CD4-positive, alpha-beta T cell treated with Interleukin-6 at 100 ng/mL for 8 hours (primary cell): ENCODE results near the gene ARHGAP6.

ENCODE experiments used
- DNase-seq: peaks from one replicate; pipeline ENCODE4 v3.0.0-alpha.2; 2020; ENCODE audit warnings: mixed read lengths, low spot score

Gene ARHGAP6

DNA sequence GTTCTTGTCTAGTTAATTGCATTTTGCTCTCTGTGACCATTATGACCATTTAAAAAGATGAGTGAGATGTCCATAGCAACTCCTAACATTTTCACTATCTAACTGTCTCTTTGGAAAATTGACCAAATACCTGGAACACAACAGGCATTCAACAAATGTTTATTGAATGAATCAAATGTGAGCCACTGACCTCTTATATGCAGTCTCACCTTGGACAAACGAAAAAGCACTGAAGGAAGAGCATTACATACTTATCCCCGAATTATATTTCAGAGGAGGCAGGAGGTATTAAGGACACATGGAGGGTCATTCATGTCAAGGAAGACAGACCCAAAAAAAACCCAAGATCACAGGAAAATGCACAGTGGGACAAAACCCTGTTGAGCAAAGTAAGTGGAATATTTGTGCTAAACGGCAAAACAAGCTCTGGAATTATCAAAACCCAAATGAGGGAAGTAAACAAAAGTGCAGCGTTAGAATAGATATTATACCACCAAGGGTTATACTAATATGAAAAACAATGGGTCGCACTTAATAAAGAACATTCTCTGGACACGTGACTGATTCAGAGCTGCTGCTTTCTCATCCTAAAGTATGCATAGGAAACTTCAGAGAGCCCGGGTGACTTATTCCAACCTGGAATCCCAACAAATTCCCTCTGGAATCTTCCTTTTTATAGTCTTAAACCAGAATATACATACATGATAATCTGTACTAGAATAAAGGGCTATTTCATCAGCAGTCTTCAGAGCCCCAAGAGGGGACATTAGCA lies 240.6 kb downstream of the ARHGAP6 start:
- no peak for DNase-seq

DNA sequence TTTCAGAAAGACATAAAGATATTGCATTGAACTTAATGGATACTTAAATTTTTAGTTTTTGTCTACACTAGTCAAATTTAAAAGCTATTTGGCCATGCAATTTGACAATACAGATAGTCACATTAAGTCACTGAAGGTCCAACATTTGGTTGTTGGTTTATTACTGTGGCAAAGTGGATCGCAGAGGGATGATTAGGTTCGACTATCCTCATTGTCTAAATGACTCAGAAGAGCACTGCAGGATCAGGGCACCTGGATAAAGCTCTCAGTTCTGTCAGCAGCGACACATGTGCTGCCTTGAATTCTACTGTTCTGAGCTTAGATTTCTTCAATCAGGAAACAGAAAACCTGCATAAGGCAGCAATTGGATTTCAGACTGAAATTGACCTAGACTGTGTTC lies 241.8 kb downstream of the ARHGAP6 start:
- no peak for DNase-seq

DNA sequence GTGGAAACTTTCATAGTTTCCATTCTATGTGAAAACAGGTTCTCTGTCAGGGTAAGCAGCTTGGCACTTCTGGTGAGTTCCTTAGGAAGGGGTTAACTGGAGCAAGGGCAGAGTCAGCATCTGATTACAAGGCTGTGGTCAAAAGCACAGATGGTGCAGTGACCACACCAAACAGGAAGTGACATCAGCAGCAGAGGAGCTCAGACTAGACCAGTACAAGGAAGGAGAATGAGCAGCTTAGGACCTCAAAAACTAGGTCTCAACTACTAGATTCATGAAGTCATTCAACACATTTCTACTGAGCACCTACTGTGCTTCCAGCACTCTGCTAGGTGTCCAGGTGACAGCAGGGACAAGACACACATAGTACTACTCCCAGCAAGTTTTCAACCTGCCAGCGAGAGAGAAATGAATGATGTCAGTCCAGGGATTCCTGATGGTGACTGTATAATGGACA lies 242.3 kb downstream of the ARHGAP6 start:
- no peak for DNase-seq

DNA sequence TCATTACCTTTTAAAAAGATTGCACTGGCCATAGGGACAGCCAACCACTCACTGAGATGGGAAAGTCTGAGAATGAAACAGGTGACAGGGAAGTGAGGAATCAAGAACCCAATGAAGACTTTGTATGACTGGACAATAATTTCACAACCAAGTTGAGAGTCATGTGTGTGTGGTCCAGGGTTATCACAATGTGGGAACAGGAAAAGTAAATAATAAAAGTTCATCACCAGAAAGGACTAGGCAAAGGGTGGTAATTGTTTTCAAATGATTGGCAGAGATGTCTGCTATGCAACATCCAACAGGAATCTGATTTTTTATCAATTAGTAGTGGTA lies 243.2 kb downstream of the ARHGAP6 start:
- no peak for DNase-seq

DNA sequence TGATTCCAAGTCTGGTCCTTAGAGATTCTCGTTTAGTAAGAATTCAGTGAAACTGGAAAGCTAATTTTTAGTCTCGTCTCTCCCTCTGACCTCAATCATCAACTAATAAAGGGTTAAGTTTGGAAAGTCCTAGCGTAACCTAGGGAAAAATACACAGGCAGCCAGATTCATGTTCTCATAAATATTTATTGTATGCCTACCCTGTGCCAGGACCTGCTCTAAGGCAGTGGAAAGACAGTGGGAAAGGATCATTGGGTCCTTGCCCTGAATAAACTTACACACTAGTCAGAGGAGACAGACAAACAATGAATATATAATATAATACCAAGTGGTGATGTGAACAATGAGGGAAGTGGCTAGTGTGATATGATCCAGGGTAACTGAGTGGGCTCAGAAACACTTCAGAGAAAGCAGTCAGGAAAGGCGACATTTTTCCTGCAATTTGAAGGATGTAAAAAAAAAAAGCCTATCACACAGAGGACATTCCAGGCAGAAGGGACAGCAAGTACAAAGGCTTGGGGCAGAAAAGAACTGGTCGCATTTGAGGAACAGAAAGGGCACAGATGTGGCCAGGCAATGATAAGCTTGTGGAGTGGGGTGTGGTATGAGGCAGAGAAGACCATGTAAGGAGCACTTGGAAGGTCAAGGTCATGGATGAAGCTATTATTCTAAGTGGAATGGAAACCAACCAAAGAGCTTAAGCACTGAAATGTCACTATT lies 243.8 kb downstream of the ARHGAP6 start:
- DNase-seq: no peak

DNA sequence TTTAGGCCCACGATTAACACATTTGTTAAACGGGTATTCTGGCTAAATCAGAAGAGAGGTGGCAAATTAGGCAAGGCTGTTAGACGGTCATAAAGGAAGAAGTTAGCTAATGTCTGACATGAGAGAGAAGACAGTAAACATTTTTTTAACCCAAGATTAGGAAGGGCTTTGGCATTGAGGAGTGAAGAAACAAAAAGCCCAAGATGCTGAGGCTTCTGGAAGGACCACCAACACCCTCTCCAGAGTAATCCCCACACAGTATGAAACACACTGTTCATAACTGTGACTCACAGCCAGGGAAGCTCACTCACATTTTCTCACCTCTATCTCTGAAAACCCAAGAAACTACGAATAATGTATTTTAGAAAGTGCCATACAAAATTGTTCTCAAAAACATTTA lies 244.9 kb downstream of the ARHGAP6 start:
- DNase-seq: no peak

DNA sequence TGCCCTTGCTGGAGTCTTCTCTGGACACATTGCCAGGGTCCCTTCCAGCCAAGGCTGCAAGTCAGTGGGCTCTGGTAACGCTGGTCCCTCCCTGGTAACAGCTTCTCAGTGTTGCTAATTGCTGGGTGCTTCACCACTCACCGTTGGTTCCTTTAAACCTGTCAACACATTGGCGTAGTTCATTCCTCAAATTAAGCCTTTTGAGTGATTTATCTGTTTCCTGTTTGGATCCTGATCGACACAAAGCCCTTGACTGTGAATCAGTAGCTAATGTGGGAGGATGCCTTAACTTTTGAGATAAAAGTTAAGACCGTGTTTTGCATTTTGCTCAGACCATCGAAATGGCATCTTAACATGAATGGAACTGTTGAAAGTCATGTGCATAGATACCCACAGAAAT lies 246.6 kb downstream of the ARHGAP6 start:
- no peak for DNase-seq

DNA sequence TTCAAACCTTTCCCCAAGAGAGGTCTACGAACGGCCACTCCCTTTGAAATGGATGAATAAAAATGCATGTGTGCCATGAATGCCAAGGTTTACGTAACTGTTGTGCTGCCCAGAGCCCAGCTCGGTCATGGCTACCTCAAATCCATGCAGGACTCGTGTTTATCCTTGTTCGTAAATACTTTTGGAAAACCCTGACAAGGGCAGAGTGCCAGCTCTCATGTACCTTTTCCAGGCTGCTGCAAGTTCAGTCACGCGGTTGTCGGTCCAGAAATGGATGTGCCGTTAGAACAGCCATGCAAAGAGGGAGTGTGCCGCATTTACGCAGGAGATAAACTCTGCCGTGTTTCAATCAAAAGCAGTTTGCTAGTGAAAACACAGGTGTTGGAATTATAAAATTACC lies 249.1 kb downstream of the ARHGAP6 start:
- no peak for DNase-seq

DNA sequence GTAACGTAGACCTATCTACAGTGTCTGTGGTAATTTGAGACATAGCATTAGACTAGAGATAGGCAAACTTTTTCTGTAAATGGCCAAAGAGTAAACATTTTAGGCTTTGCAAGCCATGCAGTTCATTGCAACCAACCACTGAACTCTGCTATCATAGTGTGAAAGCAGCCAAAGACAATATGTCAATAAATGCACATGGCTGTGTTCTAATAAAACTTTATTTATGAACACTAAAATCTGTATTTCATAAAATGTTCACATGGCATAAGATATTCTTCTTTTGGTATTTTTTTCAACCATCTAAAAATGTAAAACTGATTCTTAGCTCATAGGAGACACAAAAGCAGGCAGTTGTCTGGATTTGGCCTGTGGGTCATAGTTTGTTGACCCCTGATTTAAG lies 251.6 kb downstream of the ARHGAP6 start:
- no peak for DNase-seq

DNA sequence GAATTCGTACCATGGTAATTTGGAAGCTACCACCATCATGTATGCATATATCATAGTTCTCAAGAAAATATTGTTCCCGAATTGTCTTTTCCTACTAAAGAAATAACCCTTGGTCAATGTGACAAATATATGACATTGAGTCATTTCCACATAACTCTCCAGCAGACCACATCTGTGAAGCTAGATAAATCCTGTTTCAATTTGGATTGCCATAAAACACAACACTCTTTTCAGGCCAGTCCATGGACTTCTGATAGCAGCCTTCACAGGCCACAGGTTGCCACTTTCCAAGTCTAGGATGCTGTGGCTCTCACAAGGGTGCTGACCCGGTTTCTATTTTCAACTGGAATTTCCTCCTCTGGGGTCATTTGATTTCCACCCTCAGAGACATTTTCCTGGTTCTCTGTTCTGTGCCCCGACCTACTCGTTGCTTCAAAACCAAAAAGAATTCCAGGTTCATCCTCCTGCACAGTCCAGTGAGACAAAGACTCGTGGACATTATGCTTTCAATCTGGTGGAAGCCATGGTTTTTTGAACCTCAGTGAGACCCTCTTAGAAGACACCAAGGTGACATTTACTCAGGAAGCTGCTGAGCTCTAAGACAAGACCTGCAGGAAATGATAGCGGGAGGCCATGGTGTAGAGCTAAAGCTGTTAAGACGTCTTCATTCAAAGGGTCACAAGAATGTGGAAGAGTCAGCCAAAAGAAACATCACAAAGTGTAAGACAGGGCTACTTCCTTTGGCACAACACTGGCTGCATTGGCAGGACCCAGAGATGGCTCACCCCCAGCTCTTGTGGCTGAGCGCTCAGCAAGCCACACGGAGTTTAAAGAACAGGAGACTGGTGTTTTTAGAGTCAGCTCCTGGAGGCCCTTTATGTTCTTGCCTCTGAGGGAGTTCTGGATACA lies 252.8 kb downstream of the ARHGAP6 start:
- no peak for DNase-seq

DNA sequence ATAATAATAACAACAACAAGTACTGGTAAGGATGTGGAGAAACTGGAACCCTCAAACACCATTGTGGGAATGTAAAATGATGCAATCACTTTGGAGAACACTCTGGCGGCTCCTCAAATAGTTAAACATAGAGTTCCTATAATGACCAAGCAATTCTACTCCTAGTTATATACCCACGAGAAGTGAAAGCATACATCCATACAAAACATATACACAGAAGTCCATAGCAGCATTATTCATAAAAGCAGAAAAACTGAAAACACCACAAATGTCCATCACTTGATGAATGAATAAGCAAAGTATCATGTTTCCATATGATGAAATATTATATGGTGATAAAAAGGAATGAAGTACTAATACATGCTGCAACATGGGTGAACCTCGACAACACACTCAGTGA lies 255.8 kb downstream of the ARHGAP6 start:
- DNase-seq: no peak

DNA sequence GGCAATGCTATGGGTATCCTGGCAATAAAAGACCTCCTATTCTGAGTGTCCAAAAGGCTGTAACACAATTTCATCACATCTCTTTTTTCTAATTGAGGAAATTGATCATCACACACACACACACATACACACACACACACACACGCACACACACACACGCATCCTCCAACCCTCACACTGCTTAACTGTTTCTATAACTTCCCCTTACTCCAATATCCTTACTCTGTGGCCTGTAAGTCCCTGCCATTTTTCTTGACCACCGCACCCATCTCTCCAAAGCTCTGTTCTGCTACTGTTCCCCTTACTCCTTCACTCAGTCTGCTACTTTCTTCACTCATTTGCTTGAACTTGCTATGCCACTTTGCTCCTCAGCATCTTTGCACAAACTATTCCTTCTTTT lies 256.9 kb downstream of the ARHGAP6 start:
- no peak for DNase-seq

DNA sequence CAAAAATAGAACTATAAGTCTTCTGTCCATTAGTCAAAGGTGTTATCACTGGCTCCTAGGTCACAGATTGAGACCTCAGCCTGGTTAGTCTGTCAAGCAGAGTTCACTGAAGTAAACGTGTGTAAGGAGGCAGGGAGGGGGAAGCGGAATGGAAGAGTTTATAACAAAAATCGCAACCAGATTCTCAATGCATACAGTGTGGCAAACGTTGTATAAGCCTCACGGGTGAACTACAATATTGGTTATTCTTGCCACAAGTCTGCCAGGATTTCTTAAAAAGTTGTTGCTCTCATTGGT lies 257.7 kb downstream of the ARHGAP6 start:
- DNase-seq: no peak

DNA sequence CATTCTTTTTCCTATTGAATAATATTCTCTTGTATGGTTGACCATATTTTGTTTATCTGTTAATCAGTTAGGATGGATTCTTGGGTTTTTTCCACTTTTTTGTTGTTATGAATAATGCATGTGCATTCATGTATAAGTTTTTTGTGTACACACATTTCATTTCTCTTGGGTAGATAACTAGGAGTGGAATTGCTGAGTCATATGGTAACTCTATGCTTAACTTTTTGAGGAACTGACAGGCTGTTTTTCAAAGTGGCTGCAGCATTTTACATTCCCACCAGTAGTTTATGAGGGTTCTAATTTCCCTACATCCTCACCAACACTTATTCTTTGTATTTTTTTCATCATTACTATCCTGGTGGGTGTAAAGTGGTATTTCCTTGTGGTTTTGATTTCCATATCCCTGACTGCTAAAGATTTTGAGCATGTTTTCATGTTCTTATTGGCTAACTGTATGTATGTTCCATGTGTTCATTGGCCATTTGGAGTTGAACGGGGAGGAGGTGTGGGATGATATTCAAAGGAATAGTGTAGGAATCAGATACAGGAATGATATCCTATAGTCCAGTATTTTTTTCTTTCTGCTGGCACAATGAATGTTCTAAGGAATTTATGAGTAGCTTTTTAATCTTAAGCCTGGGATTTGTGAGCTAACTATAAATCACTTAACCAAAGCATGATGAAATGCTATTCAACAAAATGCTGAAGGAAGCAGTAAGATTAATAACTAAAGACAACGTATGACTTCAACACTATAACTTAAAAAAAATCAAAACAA lies 258.2 kb downstream of the ARHGAP6 start:
- DNase-seq: no peak

DNA sequence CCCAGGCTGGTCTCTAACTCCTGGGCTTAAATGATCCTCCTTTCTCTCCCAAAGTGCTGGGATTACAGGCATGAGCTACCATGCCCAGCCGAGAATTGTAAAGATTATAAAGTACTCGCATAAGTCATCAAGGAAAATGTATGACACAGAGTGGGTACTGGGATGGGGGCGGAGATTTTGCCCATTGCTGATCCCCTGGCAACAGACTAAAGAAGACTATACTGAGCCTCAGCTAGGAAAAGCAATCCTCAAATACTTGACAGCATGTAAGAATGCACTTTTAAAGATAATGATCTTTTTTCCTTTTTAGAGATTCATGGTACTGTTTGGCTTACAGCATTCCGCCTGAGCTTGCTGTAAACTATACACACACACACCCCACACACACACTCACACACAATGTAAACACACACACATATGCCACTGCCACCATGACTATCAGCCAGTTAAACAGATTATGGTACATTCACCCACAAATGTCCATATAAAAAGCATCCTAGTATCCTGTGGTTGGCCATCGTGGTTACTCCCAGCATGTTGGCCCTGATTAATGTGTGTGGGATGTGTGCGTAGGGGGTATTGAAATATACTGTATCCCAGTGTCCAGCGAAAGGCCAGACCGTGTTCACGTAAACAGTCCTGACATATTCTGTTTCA lies 259.5 kb downstream of the ARHGAP6 start:
- no peak for DNase-seq

DNA sequence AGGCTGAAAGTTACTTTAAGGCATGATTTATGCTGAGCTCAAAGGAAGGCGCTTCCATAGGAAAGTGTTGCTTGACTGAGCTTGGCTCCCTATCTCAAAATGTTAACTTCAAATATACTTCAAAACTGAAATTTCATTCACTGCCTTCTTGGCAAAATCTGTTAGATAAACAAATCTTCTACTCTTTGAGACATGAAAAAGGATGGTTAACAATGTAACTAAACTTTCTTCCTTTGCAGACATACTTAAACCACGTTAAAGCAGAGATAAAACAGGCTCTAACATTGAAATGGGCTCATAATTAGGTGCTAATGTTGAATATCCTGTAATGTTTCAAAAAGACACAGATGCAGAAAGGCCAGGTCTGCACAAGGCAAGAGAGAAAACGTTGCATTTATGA lies 262.1 kb downstream of the ARHGAP6 start:
- no peak for DNase-seq

DNA sequence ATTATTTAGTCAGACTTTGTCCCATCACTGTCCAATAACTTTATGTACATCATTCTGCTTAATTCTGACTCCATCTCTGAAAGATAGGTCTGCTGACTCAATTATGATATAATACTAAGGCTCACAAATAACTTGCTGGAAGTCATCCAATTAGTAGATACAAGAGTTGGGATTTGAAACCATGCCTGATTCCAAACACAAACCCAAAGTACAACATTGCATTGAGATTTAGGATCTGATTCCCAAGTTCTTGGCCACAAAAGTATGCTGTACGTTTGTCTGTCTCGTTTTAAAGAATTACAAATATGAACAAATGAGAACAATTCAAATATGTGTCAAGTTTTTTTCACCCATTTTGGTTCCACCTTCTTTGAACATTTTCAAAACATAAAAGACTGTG lies 263.8 kb downstream of the ARHGAP6 start:
- no peak for DNase-seq

DNA sequence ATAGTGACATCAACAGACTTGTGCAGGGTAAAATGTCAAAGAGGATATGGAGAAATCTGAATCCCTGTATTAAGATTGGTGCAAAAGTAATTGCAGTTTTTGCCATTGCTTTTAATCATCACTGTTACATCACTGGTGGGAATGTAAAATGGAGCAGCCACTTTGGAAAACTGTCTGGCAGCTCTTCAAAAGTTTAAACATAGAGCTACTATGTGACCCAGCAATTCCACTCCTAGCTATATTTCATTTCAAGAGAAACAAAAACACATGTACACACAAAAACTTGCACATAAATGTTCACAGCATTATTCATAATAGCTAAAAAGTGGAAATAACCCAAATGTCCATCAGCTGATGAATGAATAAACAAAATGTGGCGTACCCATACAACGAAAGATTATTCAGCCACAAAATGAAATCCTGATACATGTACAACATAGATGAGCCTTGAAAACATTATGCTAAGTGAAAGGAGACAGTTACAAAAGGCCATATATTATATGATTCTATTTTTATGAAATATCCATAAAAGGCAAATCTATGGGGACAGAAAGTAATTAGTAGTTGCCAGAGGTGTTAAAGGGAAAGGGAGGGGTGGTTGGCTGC lies 266.1 kb downstream of the ARHGAP6 start:
- DNase-seq: no peak

DNA sequence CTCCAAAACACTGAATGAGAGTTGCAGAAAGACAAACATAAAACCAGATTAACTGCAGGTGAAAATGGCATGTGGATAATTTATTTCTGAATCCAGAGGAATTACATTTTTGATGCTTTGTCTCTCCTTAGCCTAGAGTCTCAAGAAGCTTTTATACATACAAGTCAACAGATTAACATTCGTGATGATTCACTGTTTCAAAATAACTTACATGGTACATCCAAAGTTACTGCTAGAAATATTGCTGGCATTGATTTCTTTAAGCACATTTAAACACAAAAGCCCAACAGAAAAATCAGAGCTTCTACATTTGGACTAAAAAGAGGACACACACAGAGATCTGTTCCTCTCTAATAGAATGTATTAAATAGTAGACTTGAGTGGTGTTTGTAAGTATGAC lies 266.9 kb downstream of the ARHGAP6 start:
- DNase-seq: no peak

DNA sequence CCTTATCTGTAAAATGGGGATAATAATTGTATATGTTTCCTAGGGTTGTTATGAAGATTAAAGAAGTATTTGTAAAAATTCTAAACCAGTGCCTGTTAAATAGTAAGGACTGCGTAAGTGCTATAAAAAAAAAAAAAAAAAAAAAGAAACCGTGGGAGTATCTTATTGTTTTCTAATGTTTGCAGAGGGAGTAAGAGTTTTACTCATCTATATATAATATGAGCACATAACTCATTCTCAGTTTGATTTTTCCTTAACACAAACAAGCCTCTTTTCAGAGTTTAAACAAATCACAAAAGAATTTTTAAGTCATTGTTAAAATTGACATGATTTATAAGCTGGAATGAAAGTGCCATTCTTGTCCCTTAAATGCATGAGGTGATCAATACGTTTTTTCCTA lies 267.6 kb downstream of the ARHGAP6 start:
- DNase-seq: no peak

DNA sequence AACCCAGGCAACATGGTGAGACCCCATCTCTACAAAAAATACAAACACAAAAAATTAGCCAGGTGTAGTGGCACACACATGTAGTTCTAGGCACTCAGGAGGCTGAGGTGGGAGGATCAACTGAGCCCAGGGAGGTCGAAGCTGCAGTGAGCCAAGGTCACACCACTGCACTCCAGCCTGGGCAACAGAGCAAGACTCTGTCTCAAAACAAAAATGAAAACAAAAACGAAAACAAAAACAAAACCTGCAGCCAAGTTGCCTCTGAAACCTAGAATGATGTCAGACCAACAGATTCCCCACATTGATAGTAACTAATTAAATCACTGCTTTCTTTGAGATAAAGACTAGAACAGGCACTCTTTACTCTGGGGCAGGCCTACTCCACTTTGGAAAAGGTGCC lies 268.0 kb downstream of the ARHGAP6 start:
- DNase-seq: no peak
